ENCODE measurements around the gene BUB1.
A peak's percentile ranks its signal among the peaks of the same experiment; 100 is the strongest.
"Not testable (repeated sequence)": the region's sequence is repeated elsewhere in the genome, so short reads cannot be mapped to it uniquely, and the experiment has no call there.

BUB1 gene

DNA sequence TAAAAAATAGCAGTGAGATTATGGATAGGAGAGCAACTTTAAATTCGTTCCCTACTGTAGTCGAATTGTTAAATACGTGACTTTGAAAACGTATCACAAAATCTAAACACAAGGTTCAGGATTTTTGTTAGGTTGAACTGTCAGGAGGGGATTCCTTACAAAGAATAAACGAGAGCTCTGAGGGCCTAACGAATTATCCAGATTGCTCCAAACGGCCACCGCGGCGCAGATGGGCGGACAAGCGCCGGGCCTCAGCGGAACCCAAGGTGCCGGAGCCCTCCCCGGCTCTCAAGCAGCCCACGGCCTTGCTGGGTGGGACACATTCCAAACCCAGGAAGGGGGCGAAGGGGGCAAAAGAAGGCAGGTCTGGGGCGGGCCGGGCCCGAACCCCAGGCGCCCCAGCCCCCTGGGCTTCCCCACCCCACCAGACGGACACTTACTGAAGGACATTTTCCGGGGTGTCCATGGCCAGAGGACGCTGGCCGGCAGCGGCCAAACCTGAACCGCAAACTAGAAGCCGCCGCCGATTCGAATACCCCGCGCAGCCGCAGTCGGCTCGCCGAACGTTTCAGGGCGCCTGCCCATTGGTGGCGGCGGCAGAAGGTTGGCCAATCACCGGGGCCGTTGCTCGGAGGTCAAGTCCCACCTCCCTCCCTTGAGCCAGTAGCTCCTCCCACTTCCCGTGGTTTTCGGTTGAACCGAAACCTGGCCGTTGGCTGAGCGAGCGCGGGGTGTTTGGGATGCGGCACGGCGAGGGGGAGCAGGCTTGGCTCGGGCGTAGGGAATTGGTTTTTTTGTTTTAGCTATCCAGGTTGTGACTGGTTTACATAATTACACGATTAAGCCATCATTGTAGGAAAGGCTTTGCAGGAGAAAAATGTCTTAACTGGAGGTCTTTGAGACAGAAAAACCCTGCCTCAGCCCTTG, at the start of gene BUB1:
Gene BUB1, minus strand, starts transcription at position 534 of the 927 bp plus-strand sequence. Its CDS starts 68 bp downstream, at position 466.
- DNase-seq (ENCODE audit: low read depth in 2 of 2, low spot score in 1 of 2): peak; percentile 89 to 90

- DNase-seq (ENCODE audit: low read depth in 2 of 2, low spot score in 1 of 2): no peak
These were observed 48.4 kb upstream of the BUB1 start for GRCh38 chr2:110726285-110726684.

DNA sequence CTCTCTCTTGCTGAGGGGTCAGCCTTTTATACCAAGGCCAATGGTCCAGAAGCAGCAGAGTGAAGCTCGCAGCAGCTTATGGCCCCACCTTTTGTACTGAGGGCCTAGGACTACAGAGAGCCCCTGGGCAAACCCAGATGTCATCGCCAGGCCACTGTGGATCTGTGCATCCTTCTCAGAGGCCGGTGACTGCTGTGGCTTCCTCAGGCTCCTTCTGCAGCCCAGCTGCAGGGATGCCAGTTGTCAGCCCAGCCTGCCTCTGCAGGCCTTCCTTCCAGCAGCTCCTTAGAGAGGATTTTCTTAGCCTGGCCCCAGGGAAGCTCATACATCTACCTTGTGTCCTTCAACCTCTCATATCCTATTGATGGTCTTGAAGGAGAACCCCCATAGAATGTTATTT, 48.0 kb upstream of the BUB1 start:
- DNase-seq (ENCODE audit: low read depth in 2 of 2, low spot score in 1 of 2): no peak

DNA sequence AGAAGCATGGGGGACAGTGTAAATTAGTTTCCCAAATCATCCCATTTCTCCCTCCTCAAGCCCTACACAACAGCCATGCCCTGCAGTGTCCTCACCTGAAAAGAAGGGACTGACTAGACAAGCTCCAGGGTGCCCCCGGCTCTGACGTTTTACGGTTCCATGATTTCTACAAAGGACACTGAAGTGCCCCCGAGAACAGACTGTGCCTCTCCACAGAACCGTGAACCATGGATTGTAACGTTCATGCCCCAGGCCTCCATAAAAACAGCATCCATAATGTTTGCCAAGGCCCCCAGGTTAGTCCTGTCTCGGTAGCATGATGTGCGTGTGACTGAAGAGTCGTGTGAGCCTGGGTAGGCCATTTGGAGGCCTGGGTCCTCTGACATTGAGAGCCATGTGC, 47.5 kb upstream of the BUB1 start:
- no peak for DNase-seq (ENCODE audit: low read depth in 2 of 2, low spot score in 1 of 2)

GRCh38 chr2:110724820-110725219, 47.0 kb upstream of the BUB1 start:
- DNase-seq (ENCODE audit: low read depth in 2 of 2, low spot score in 1 of 2): no peak

DNA sequence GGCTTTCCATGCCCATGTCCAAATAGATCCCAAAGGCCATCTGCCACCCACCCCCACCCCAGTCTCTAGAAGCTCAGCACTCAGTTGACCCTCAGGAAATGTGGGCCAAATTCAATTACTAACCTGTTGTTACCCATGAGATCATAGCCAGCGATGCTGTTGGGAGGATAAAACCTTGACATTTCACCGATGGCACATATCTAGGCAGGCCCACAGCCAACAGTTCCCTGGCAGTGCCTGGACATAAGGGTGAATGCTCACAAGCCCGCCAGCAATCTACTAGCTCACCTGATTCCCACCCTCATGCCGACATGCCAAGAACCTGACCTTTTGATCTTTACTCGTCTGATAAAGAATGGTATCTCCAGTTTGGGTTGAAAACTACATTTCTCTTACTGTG, 42.7 kb upstream of the BUB1 start:
- DNase-seq (ENCODE audit: low read depth in 2 of 2, low spot score in 1 of 2): no peak

DNA sequence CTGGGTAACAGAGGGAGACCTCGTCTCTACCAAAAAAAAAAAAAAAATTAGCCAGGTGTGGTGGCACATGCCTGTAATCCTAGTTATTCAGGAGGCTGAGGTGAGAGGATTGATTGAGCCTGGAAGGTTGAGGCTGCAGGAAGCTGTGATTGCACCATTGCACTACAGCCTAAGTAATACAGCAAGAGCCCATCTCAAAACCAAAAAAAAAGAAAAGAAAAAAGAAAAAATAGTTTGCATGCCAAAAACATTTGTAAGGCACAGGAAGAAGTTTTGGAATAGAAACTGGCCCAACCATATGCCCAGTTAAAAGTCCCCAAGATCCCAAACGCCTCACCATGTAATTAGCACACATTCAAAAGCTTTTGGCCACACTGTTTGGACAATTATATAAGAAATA, 41.1 kb upstream of the BUB1 start:
- no peak for DNase-seq (ENCODE audit: low read depth in 2 of 2, low spot score in 1 of 2)

DNA sequence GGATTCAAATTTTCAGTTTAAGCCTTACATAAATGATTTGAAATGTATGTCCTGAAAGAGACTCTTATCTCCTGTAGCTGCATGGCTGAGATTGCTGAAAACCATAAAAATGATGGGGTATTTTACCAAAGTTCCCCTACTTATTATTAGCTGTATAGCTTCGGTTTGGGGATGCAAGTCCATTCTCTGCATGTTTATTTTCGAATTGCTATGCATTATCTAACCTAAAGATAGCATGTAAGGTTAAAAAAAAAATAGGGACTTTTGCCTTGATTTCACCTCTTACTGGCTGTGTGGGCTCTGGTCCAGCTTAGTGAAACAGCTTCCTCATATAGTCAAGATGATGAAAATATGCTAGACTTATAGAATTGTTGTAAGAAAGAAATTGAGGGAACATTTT, 40.5 kb upstream of the BUB1 start:
- DNase-seq (ENCODE audit: low read depth in 2 of 2, low spot score in 1 of 2): no peak

- no peak for DNase-seq (ENCODE audit: low read depth in 2 of 2, low spot score in 1 of 2)
These were observed 39.9 kb upstream of the BUB1 start for GRCh38 chr2:110717734-110718133.

GRCh38 chr2:110716959-110717645, 39.2 kb upstream of the BUB1 start:
- no peak for DNase-seq (ENCODE audit: low read depth in 2 of 2, low spot score in 1 of 2)

DNA sequence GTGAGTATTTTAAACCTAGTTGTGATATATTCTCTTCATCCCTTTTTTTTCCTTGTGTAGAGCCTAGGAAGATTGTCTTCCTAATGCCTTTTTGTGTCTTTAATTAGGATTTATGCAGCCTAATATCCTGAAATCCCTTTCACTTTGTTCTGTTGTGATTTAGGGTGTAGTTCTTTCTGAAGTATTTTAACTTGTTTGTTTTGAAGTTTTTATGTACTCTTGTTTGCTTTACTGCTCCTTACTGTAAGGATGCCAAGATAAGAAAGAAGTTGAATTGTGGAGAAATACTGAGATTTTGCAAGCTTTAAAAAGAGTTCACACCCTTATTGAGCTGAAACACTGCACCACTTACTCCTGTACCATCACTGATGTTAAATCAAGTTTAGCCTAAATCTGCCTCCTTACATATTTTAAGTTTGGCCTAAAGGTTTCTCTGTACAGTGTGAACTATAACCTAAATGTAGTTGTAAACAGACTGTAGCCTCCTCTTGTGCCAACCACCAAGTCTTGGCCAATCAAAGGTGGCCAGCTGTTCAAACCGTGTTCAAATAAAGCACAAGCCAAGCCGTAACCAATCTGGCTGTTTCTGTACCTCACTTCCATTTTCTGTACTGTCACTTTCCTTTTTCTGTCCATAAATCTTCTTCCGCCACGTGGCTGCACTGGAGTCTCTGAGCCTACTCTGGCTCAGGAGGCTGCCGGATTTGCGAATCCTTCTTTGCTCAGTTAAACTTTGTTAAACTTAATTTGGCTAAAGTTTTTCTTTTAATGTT, 36.8 kb upstream of the BUB1 start:
- no peak for DNase-seq (ENCODE audit: low read depth in 2 of 2, low spot score in 1 of 2)

DNA sequence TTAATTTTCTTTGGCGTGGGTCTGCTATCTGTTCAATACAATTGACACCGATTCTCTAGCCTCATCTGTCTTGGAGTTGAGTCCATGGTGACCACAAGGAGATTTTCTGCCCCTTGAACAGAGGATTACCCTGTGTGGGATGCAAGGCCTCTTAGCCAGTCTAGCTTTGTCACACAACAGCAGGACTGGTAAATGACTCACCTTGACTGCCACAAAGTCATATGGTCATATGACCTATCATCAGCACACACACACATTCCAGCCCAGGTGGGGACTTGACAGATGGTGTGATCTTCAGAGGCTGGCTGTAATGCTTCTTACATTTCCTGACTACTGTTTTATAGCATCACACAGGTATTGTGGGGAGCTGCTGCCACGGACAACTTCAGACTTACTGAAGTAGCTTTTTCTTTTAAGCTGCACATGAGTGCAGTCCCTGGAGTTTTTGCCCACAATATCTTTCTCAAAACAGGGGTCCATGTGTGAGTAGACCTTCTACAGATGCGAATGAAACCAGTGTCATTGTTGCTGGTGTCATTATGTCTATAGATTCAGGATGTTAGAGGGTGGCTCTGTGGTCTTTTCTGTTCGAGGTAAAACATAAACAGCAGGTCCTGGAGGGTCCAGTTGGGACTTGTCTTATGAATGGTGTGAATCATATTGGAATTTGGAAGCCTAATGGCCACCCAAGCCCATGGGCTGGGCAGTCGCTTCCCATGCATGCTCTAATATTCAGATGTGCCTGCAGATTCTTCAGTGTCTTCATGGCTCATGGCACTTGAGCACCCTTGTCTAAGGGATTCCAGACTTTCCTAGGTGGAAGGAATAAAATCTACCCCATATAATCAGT, 35.9 kb upstream of the BUB1 start:
- no peak for DNase-seq (ENCODE audit: low read depth in 2 of 2, low spot score in 1 of 2)

- DNase-seq (ENCODE audit: low read depth in 2 of 2, low spot score in 1 of 2): no peak
These were observed 34.9 kb upstream of the BUB1 start for GRCh38 chr2:110712737-110713136.

- DNase-seq (ENCODE audit: low read depth in 2 of 2, low spot score in 1 of 2): no peak
These were observed 30.6 kb upstream of the BUB1 start for GRCh38 chr2:110708455-110708854.

- no peak for DNase-seq (ENCODE audit: low read depth in 2 of 2, low spot score in 1 of 2)
These were observed 29.6 kb upstream of the BUB1 start for GRCh38 chr2:110707386-110707965.

DNA sequence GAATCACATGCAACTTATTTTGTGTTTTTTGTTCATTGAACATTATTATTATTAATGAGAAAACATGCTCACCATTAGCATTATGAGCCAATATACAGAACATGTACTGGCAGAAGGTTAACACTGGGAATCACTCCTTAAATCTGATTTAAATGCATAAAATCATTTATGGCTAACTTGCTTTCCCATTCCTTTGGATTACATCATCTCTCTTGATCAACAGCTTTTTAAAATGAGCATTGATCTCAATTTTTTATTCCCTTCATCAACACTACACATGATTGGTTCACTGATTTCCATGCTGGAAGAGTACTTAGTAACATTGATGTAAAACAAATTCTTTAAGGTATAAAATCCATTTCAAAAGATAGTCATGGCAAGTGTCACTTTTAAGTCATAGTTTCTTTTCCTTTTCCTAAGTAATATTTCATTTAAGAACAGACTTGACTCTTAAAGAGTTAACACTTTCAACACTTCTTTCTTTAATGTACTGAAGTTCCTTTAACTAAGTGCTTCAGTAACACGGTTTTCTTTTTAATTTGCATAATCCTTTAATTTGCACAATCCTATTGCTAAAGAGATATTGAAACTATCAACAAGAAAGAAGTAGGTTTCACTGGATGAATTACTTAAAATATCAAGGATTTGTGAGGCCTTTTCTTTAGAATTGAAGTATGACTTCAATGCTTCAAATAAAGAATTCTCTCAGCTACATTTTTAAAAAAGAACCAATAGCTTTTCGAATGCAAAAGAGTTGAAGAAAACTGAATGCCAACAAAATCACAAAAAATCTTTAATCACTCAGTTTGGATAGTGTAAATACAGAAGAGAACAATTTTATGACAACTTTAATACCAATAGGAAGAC, 24.9 kb upstream of the BUB1 start:
- no peak for DNase-seq (ENCODE audit: low read depth in 2 of 2, low spot score in 1 of 2)

GRCh38 chr2:110698253-110698652, 20.4 kb upstream of the BUB1 start:
- DNase-seq (ENCODE audit: low read depth in 2 of 2, low spot score in 1 of 2): not testable (repeated sequence)

GRCh38 chr2:110695146-110695898, 17.5 kb upstream of the BUB1 start:
- DNase-seq (ENCODE audit: low read depth in 2 of 2, low spot score in 1 of 2): not testable (repeated sequence)
